NCI-H187 treated with DMSO at 0.1 percent for 48 hours (cell line): ENCODE results near the gene MEIS2.
"Not testable (repeated sequence)": the region's sequence is repeated elsewhere in the genome, so short reads cannot be mapped to it uniquely, and the experiment has no call there.

ENCODE experiments used
- DNase-seq: peaks from one replicate; lab custom pipeline; 2025; lab: John Stamatoyannopoulos, UW

The MEIS2 gene

DNA sequence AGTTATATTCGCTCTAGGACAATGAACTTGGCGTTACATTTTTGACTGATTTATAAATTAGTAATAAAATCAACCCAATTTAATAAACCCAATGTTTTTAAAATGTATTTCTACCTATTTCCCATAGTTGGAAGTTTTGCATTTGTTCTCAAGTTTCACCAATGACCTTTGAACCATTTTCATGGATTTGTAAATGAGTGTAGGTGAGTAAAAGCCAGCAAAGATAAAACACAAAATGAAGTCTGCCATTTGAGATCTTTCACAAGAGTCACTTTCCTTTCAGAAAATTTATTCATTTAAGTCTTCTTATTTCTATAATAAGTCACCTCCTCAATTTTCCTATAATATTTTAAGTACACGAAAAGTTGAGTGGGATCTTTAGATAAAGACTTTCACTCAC, 92.1 kb downstream of the MEIS2 start:
- DNase-seq: no peak

DNA sequence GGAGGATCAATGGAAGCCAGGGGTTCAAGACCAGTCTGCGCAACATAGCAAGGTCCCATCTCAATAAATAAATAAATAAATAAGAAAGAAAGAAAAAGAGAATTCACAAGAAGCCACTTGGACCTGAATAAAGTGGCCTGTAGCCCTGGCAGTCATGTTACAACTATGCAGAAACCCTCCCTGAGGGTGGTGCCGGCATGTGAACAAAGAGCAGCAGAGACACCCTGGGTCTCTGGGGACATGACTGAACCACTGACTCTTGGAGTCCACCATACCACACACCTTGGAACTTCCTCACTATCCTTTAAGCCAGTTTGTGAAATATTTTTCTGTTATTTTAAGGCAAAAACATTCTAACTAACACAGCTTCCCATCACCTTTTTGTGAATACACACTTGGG, 93.0 kb downstream of the MEIS2 start:
- DNase-seq: no peak

DNA sequence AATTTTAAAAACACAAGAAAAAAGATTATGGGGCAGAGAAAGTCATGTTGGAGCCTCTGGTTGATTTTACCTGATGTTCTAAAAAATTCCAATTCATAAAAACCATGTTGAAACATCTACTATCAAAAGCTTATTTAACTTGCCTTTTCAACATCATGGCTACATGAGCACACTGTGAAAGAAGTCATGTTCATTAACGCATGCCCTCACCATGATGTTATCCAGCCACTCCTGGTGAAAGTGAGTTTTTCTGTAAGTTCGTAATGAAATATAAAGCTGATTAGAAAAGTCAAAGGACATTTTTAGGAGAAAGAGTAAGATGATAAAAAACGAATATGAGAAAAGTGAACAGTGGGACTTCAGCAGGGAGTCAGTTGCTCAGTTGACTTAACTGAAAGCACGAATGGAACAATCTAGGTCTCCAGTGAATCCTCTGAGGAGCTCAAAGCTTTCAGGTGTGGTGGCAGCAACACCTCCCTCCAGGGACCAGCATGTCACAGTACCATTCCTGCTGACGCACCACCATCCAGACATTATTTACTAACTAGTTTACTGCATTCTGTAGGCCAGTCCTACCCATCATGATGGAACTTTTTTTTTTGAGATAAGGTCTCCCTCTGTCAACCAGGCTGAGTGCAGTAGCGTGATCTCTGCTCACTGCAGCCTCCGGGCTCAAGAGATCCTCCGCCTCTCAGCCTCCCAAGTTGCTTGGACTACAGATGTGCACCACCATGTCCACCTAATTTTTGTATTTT, 95.2 kb downstream of the MEIS2 start:
- DNase-seq: no peak

DNA sequence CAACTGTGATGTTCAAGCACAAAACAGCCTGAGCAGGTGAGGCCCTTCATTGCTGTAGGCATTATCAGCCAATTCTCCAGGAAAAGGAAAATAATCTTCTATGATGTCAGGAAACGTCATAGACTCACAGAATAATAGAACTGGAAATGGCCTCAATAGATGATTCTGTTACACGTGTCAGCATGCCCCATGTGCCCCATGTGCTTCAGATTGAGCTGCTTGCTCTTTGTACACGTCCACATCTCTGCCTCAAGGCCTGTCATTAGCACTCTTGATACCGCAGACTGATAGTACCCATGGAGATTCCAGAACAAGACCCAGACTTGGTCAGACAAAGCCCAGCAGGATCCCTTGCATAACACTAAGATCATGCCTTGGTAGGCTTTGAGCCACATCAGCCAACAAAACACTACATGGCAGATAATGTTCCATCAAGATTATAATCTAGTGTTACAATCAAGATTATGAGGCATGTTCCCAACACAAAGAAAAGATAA, 95.9 kb downstream of the MEIS2 start:
- no peak for DNase-seq

DNA sequence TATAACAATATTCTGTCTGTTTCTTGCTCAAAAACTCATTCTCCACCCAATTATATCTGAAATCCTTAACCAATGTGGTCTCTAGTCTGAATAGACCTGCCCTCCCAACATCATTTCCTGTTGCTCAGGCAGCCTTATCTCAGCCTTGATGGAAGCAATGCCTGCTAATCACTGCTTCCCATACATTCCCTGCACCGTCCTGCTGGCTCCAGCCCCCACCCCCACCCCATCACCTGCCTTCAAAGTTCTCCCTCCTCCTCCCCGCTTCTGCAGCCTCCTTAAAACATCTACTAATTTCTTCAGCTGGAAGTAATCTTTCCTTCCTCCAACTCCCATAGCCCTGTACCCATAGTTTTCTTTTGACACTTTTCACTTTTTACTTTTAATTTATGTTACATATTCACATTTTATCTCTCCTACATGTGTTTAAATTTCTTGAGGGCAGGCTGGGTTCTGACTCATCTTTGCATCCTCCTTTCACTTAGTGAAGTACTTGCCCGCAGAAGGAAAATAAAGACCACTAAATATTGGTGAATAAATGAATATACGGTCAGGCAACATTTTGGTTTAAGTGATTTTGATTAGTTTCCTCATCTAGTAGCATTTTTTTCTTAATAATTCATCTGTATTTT, 98.2 kb downstream of the MEIS2 start:
- DNase-seq: no peak

DNA sequence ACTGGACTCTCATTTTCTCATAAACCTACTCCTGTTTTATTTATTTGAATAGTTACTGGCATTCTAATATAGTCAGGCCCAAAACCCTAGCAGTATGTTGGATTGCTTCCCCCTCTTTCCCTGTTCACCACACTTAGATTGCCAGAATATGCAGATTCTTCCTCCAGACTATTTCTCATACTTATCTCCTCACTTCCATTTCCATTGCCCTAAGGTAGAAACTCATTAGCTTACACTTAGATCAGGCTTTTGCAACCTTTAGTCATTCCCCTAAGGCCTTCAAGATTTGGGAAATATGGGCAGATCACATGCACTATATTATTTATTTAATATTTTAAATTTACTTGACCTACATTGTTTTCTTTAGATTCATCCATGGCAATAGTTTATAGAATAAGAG, 98.9 kb downstream of the MEIS2 start:
- DNase-seq: no peak

DNA sequence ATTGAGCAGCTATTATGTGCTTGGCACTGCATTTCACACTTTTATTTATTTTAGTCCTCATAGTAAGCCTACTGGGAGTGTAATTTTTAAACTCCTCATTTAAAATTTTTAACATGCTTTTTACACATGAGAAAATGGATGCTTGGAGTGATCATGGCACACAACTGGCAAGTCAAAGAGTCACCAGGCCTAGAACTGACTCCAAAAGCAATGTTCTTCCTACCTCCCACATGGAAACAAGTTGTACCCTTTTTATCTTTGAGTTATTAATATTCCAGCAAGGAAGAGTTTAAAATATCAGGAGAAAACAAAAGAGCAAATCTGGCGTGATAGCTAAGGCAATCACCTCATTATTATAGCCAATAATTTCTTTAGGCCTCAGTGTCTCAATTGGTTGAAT, 100.6 kb downstream of the MEIS2 start:
- DNase-seq: no peak

DNA sequence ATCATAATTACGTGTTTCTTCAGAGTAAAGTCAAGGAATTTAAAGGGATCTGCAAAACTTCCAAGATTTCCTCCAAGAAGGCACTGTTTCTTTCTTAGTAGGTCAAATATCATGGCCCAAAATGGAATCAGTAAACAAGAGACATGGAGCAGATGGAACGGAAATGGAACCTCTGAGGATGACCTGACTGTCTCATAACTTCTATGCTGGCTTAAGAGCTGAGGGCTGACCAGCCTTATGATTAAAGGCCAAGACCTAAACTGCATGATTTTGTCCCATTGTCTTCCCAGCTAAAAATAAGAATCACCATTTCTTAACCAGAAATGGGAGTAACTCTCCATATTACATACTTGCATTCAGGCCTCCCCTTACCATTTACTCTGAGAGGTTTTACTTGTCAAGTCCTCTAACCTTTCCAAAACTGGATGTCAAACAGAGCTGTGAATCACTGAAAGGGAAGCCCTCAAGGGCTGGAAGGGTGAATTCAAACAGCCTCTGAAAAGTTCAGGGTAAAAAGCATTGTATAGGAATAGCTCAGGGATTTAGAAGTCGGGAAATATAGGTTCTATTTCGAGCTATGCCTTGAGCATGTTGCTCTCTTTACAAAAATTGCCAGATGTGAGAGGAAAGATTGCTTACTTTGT, 103.7 kb downstream of the MEIS2 start:
- no peak for DNase-seq

DNA sequence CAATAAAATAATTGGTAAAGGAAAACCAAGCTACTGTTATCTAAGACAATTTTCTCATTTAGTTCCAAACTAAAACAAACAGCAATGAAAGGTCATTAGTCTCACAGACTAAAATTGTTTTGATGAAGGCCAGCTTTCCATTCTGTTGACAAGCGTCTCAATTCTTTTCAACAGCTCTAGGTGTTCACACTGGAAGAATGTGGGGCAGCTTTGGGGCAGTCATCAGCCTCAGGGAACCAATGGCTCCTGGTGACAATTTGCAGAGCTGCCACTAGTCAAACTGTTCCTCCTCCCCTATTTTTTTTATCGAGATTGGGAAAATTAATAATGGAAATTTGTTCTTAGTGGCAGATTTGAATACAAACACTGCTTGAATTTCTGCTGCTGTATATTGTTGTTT, 104.2 kb downstream of the MEIS2 start:
- no peak for DNase-seq

DNA sequence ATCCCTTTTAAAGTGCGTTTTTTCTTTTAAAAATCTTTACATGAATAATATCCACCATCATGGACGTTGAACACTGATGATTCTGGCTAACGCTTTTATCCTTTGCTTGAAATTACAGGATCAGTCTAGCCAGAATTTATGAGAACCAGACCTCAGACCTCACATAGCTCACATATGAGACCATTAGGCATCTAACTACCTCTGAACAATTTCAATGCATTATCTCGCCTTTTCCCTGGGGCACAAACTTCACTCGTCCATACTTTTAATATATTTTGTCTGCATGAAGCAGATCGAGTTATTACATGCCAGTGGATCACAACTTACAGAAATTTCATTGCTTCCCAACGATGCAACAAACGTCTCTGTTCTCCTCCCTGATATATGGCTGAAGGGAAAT, 105.6 kb downstream of the MEIS2 start:
- no peak for DNase-seq

DNA sequence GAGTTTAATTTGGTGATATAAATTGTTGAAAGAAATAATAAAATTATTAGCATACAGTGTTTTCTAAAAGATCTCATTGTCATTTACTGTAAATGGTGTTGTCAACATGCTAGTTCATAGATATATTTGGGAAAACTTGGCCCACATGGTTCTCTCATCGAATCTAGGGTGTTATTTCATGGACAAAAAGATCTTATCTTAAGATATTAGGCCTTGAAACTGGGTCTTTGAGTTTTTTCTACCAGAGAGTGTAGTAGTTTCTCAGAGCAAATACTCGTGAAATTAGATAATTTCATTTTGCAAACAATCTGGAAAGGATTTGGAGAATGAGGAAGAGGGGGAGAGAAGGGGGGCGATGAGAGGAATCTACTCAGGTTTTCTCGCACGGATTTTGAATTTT, 107.9 kb downstream of the MEIS2 start:
- DNase-seq: no peak

DNA sequence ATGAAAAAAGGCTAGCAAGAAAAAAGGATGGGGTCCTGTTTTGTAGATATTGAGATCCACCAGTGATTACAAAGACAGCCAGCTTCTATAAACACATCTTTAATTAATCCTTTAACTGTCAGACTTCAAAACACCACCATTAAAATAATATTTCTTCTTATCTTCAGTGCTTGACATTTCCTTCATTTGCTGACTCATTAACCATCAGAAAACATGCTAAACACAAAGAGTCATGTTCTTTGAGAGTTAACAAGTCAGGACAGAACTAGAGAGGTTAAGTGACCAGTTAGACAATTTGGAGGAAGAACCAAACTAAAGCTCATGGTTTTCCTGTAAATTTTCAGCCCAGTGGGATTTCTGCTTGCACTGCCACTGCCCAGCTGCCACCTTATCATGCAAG, 111.4 kb downstream of the MEIS2 start:
- no peak for DNase-seq

DNA sequence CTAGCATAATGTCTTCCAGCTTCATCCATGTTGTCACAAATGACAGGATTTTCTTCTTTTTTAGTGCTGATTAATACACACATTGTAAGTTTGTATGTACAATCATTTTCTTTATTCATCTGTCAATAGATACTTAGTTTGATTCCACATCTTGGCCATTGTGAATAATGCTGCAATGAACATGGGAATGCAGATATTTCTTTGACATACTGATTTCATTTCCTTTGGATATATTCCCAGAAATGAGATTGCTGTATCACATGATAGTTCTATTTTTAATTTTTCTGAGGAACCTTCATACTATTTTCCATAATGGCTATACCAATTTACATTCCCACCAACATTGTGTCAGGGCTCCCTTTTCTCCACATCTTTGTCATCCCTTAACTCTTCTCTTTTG, 117.9 kb downstream of the MEIS2 start:
- DNase-seq: no peak

DNA sequence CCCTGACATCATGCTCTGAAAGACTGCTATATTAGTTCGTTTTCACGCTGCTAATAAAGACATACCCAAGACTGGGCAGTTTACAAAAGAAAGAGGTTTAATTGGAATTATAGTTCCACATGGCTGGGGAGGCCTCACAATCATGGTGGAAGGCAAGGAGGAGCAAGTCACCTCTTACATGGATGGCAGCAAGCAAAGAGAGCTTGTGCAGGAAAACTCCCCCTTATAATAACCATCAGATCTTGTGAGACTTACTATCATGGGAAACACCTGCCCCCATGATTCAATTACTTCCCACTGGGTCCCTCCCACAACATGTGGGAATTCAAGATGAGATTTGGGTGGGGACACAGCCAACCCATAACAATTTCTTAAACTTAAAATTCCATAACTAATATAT, 120.1 kb downstream of the MEIS2 start:
- DNase-seq: not testable (repeated sequence)

DNA sequence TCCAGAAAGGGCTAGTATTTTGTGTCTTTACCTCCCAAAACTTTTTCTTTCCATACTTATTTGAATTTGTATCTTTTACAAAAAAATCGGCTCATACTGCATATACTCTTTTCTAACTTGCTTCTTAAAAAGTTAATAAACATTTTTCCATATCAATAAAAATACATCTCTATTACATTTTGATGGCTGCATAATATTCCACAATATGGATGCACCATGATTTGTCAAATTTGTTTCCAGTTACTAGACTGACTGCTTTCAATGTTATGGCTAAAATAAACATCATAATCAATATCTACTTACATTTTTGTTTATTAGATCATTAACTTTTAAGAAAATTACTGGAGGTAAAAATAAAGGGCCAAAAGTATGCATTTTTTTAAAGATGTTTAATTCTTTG, 121.7 kb downstream of the MEIS2 start:
- DNase-seq: no peak

DNA sequence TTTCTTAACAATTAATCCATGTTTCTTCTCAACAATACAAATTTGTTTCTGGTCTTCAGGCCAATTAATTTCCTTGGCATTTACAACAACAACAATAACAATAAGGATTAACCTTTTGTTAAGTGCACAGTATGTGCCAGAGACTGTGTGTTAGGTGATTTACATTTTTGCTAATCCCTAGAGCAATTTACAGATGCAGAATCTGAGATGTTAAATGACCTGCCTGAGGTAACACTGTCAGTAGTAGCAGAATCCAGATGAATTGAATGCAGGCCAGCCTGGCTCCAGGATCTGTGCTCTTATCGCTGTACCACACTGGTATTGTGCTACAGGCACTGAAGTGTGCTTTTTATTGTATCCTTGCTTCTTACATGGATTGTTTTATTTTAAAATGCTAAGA, 122.2 kb downstream of the MEIS2 start:
- no peak for DNase-seq

DNA sequence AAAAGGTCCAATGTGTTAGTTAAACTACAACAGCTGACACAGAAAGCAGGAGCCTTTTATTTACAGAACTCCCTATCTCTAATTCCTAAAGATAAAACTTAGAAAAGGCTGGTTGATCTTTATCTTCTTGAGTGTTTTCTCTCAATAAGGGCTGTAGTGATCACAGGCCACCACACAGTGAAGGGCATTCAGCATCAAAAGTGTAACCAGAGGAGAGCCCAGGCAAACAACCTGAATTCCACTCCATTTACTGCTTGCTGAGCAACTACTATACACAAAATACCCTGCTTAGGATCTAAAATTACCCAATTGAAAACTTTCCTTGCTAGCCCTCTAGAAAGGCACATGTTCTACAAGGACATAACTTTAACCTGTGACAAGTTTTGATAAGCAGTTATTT, 122.7 kb downstream of the MEIS2 start:
- DNase-seq: no peak

DNA sequence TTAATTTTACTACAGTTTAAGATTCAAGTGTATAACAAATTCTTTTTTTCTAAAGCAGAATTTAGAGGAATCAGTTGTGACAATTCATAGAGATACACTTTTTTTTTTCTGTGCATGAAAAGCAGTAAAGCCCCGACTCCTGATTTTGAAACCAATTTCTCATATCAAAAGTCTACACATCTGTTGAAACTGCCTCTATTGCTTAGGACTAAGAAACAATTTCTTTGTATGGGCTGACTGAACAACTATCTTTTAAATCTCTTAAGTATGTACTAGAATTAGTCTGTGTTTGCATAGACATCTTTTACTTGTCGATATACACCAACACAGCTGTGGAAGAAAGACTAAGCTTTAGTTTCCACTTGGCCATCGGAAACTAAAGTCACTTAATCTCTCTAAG, 127.6 kb downstream of the MEIS2 start:
- no peak for DNase-seq

DNA sequence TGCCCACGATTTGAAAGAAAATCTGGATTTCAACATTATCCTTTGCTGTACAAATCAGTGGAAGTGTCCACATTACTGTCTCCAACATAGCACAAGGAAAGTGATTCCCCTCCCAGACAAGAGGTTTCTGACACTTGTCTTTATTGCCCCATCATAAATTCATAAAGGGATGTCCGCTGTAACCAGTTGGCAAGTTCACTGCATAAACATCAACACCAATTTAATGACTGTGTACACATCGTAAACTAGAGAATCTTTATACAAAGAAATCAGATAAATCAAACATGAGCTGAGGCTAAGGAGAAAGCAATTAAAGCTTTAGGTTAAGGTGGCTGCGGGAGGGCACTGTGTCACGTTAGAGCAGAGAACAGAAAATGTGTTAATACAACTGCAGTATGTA, 129.8 kb downstream of the MEIS2 start:
- peak; percentile 22 for DNase-seq

DNA sequence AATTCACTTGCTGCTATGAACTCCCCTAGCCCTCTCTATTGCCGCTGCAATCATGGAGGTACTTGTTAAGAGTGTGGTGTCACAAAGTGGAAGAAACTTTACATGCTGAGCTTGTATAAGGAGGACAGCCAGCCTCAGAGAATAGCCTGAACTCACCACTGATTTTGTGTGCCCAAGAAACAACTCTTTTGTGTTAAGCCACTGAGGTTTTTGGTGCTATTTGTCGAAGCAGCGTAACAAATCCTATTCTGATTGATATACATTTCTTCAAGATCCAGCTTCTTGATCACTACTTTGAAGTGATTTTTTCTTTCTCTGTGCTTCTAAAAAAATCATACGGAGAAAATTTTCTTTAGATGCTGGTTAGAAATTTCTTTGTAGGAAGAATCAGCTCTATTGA, 132.4 kb downstream of the MEIS2 start:
- no peak for DNase-seq

DNA sequence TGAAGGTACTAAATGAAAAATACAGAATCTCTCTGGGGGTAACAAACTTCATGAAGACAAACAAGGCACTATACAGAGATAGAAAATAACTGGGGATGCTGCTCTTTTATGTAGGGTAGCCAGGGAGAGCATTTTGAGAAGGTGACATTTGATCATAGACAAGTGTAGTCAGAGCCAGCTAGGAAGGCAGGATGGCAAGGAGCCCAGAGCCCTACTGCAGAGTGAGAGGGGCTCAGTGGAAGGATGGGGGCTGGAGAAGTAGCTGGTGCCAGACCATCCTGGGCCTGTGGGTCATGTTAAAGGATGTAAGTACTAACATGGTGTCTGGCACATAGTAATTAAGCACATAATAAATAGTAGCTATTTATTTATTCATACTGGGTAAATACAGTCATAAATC, 133.6 kb downstream of the MEIS2 start:
- DNase-seq: no peak

DNA sequence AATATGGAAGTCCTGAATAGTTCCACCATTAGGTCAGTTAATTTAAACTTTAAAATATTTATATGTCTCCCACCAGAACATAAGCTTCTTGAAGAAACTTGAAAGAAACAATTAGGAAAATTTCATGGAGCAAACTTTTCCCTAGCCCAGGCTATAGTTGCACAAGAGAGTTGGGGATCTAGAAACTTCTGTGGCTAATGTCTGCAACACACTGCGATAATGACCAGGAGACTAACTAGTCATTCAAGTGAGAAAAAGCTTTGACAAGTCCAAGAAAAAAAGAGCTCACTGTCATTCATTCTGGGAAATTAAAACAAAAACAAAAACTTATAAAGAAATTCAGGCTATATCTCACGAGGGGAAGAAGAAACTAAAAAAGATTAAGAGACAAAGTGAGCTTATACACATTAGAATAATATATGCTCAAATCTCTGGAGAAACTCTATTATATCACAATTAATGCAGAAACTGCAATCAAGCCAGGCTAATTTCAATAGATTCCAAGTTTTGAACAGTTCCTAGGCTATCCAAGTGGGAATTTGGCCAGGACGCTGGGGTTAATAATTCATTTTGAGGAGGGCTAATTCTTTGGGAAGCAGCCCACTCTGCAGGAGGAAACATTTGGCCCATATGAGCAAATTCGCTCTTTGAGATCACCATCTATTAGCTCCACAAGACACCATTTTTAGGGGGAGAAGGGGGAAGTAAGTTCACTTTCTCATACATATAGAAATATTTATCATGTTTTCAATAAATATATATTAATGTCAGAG, 134.6 kb downstream of the MEIS2 start:
- no peak for DNase-seq

DNA sequence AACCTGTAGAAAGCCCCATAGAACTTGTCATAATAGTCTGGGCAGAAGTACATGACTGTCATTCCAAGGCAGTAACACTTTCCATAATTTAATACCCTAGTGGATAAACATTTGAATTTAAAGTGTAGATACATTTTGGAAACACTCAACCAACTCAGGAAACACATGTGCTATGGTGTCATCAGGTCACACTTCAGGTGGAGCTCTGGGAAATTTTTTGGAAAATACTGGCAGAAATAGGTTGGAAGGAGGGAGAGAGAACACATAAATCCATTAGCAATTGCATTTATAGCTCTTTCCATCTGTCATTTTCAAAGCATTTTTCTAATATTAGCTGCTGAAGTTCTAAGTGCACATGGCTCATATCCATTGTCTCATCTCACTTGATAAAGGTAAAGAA, 135.7 kb downstream of the MEIS2 start:
- DNase-seq: no peak
